Activated CD8-positive, alpha-beta T cell treated with anti-CD3 and anti-CD28 coated beads, Interleukin-2, amount 10 ng/mL, durations not matched to agents 7 days and 5 days (primary cell): Measurements from ENCODE around the gene GABRG3. TPM values are rescaled to one million over a fixed set of nuclear protein-coding genes. Genes with fewer than 3 reads are reported as not detected.
"Not testable (repeated sequence)": the region's sequence is repeated elsewhere in the genome, so short reads cannot be mapped to it uniquely, and the experiment has no call there.

Experiments used
- ATAC-seq: fragments of 150-1000 bp; cut with Tn5 transposase; one replicate; pipeline ENCODE4 v1.10.0; 2021; ENCODE audit warnings: moderate library complexity
- CTCF ChIA-PET: fragments of 350-600 bp; sonication (Branson Sonifier 250); formaldehyde crosslinking; loops from one replicate; lab custom pipeline; 2021; ENCODE audit warnings: antibody characterized with exemption; lab: Charles Lee
- POLR2A ChIA-PET: fragments of 350-600 bp; sonication (Branson Sonifier 250); formaldehyde crosslinking; loops from one replicate; lab custom pipeline; 2021; ENCODE audit warnings: antibody characterized with exemption; lab: Charles Lee
- DNase-seq: peaks from one replicate; pipeline ENCODE4 v3.0.0-alpha.2; 2020
- H3K27ac Mint-ChIP-seq: one replicate; pipeline ENCODE4 v1.8.0; 2021; ENCODE audit warnings: mild to moderate bottlenecking, mixed read lengths
- H3K27me3 Mint-ChIP-seq: one replicate; pipeline ENCODE4 v1.8.0; 2021; ENCODE audit warnings: low read depth, mixed read lengths
- H3K36me3 Mint-ChIP-seq: one replicate; pipeline ENCODE4 v1.8.0; 2021; ENCODE audit warnings: low read depth, mixed read lengths
- H3K4me1 Mint-ChIP-seq: one replicate; pipeline ENCODE4 v1.8.0; 2021; ENCODE audit warnings: low read depth, mixed read lengths
- H3K4me3 Mint-ChIP-seq: one replicate; pipeline ENCODE4 v1.8.0; 2021; ENCODE audit warnings: mild to moderate bottlenecking, mixed read lengths
- H3K9me3 Mint-ChIP-seq: one replicate; pipeline ENCODE4 v1.8.0; 2022; ENCODE audit warnings: mixed read lengths; ENCODE audit not compliant: insufficient read depth
- total RNA-seq, 2 experiments: library from RNA; stranded (reverse); gene quantifications; one replicate each; pipeline ENCODE4 v1.2.3, GENCODE V29; 2021

GABRG3 gene
- total RNA-seq, 2 experiments from 2014 or later = not detected

DNA sequence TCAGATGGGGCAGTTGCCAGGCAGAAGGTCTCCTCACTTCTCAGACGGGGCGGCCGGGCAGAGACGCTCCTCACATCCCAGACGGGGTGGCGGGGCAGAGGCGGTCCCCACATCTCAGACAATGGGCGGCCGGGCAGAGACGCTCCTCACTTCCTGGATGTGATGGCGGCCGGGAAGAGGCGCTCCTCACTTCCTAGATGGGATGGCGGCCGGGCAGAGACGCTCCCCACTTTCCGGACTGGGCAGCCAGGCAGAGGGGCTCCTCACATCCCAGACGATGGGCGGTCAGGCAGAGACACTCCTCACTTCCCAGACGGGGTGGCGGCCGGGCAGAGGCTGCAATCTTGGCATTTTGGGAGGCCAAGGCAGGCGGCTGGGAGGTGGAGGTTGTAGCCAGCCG lies 33.2 kb downstream of the GABRG3 start:
- H3K9me3 Mint-ChIP-seq, CTCF ChIA-PET, H3K4me1 Mint-ChIP-seq, H3K4me3 Mint-ChIP-seq, POLR2A ChIA-PET, H3K27me3 Mint-ChIP-seq, H3K36me3 Mint-ChIP-seq, ATAC-seq, DNase-seq, H3K27ac Mint-ChIP-seq: not testable (repeated sequence)

DNA sequence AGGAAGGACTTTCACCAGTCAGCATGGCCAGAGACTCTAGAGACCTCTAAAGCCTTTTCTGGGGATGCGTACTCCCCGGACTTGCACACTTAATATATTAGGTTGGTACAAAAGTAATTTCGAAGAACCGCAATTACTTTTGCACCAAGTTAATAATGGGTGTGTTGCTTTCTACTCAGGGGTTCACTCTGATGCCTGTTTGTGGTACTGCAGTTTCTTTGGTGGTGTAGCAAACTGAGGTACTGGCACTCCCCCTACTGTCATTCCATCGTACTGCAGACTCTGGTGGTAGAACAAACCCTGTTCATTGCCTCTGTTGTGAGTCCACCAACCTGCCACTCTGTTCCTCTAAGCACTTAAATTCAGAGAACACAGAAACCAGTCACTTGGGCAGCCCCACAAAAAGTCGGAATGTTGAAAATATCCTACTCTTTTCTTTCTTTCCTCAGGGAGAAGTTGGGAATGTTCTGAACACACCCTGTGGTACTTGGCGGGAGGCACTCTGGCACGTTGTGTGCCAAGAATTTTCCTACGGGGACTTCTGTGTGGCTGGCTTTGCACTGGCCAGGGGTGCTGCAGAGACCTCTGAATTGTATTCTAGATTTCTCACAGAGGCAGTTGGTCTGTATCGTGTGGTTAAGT lies 46.3 kb downstream of the GABRG3 start:
- no peaks in the 10 kb centered on the region for H3K4me1 Mint-ChIP-seq
- CTCF ChIA-PET = interaction anchor here (1.6 kb wide), 1 partner anchor 126 kb away, joined by 10 read pairs; no protein-coding TSS in a partner anchor
- no peak overlapping the region for H3K4me3 Mint-ChIP-seq
- H3K36me3 Mint-ChIP-seq = no peaks in the 10 kb centered on the region
- ATAC-seq (no peak), DNase-seq (peak; percentile 60)
- no peaks in the 10 kb centered on the region for H3K27me3 Mint-ChIP-seq
- H3K9me3 Mint-ChIP-seq = no peaks in the 10 kb centered on the region
- POLR2A ChIA-PET = no interaction called here
- H3K27ac Mint-ChIP-seq = no peak overlapping the region

DNA sequence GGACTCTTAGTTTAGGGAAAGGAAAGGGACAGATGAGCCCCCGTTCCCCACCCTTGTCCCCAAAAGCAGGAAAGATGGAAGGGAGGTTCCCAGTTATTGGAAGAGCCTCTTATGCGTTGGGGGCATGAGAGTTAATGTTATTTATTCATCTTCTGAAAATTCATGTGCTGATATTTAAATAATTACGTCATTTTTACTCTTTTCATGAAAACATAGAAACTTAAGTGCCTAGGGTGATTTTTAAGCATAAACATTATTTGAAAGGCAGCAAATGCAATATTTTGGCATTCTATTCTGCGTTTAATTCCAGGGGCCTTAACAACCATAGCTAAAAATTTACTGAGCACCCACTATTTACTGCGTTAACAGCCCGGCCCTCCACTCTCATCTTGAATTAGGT lies 48.7 kb downstream of the GABRG3 start:
- Mint-ChIP-seq H3K27ac (no peak overlapping the region), H3K36me3 (no peaks in the 10 kb centered on the region), H3K9me3 (no peaks in the 10 kb centered on the region), H3K4me3 (no peak overlapping the region), H3K27me3 (no peaks in the 10 kb centered on the region), H3K4me1 (no peaks in the 10 kb centered on the region)
- DNase-seq (no peak), ATAC-seq (no peak)
- ChIA-PET POLR2A (no interaction called here), CTCF (no interaction called here)

DNA sequence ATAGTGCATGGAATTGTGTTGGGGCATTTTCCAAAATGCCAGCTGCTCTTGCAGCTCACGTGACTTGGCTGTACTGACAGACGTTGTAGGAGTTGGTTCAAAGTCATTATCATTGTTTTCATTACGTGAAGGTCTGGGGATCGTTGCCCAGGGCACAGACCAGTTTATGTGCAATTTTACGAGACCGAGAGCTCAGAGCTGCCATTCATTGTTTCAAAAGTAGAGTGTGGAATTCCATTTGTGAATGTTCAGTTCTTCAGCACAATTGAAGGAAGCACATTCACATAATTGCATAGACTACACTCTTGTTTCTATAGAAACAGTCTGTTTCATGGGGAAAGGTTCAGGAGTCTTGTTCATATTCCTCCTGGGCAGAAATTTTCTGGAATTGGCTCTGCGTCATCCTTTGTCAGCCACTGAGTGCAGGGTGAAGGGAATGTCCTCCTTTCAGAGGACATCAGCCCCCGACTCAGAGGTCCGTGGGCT lies 54.5 kb downstream of the GABRG3 start:
- POLR2A ChIA-PET = no interaction called here

DNA sequence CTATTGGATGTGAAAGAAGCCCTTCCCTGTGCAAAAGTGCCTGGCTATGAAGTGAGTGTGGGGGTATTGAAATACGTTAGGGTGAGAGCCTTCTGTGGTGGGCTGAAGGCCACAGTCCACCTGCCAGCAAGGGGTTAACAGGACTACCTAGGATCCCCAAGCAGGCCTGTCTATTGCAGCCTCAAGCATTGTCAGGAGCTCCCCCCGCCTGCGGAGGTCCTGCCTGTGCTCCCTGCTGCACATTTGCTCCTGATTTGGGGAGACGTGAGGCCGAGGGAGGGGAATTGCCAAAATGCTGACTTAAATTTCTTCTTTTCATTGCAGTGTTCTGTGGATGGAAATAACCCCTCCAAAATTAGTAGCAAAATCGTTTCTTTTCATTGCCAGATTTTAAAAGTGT lies 56.2 kb downstream of the GABRG3 start:
- H3K36me3 Mint-ChIP-seq = no peaks in the 10 kb centered on the region
- ChIA-PET CTCF (no interaction called here), POLR2A (no interaction called here)
- ATAC-seq = no peak
- H3K4me3 Mint-ChIP-seq = no peak overlapping the region
- no peaks in the 10 kb centered on the region for H3K9me3 Mint-ChIP-seq
- H3K4me1 Mint-ChIP-seq = no peaks in the 10 kb centered on the region
- no peak overlapping the region for H3K27ac Mint-ChIP-seq
- H3K27me3 Mint-ChIP-seq = no peaks in the 10 kb centered on the region
- no peak for DNase-seq

More for the DNA sequence above, 54.5 kb downstream of the GABRG3 start:
- Mint-ChIP-seq H3K4me1 (no peaks in the 10 kb centered on the region), H3K27me3 (no peaks in the 10 kb centered on the region), H3K9me3 (no peaks in the 10 kb centered on the region), H3K4me3 (no peak overlapping the region), H3K27ac (no peak overlapping the region), H3K36me3 (no peaks in the 10 kb centered on the region)
- DNase-seq (no peak), ATAC-seq (no peak)
- CTCF ChIA-PET = no interaction called here

DNA sequence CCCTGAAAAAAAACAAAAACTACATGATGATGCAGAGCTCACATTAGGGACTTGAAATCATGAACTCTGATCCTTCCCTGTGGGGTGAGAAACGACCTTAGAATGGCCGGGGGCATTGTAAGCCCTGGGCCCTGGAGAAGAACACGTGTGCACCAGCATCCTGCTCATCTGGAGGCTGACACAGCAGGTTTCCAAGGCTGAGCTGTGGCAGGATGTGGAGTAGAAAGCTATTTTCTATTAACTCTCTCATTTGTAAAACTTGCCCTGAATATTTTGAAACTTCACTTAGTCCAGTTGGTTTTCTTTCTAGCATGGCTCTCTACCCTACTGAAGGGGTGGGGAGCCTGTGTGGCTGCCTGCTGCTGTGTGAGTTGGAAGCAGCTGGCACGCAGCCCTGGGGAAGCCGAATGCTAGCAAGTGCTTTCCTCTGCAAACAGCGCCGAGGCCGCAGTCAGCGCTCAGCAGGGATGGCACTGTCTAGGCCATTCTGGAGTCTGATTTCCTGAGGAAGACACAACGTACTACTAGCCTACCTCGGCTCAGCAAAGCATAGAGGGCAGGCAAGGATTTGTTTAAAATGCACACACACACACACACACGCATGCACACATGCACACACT lies 58.0 kb downstream of the GABRG3 start:
- H3K27me3 Mint-ChIP-seq = no peaks in the 10 kb centered on the region
- DNase-seq (no peak), ATAC-seq (no peak)
- H3K36me3 Mint-ChIP-seq = no peaks in the 10 kb centered on the region
- H3K27ac Mint-ChIP-seq = no peak overlapping the region
- H3K4me1 Mint-ChIP-seq = no peaks in the 10 kb centered on the region
- H3K9me3 Mint-ChIP-seq = no peaks in the 10 kb centered on the region
- no peak overlapping the region for H3K4me3 Mint-ChIP-seq
- CTCF ChIA-PET = no interaction called here
- POLR2A ChIA-PET = no interaction called here

DNA sequence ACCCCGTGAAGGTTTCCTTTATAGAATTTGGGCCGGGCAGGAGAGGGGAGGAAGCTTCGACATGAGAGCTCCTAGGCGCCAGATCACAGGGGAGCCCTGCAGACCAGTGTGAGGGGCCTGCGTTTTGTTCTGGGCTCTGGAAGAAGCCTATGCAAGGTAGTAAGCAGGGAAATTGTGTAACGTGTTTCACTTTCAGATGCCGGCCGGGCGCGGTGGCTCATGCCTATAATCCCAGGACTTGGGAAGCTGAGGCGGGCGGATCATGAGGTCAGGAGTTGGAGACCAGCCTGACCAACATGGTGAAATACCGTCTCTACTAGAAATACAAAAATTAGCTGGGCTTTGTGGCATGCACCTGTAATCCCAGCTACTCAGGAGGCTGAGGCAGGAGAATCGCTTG lies 65.2 kb downstream of the GABRG3 start:
- DNase-seq = no peak
- POLR2A ChIA-PET = no interaction called here
- H3K27me3 Mint-ChIP-seq = no peaks in the 10 kb centered on the region
- no peak for ATAC-seq
- no peak overlapping the region for H3K4me3 Mint-ChIP-seq
- no peaks in the 10 kb centered on the region for H3K36me3 Mint-ChIP-seq
- H3K4me1 Mint-ChIP-seq = no peaks in the 10 kb centered on the region
- H3K9me3 Mint-ChIP-seq = no peaks in the 10 kb centered on the region
- CTCF ChIA-PET = no interaction called here
- H3K27ac Mint-ChIP-seq = no peak overlapping the region

DNA sequence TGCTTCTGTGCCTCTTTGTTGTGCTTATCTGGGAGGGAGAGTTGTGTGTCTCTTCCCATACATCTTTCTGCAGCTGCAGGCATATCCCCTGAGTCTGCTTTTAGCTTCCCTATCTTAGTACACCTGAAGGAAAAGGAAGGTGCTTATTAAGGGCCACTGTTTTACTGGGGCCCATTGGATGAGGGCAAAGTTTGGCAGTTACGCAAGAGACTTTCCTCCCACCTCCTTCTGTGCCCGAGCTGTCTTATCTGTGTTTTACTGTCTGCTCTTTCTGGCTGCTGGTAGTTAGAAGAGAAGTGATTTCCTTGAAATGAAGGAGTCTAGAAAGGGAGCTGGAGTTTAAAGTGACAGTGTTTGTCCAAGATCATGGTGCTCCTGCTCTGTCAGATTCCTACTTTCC lies 66.5 kb downstream of the GABRG3 start:
- no peaks in the 10 kb centered on the region for H3K9me3 Mint-ChIP-seq
- ChIA-PET POLR2A (no interaction called here), CTCF (no interaction called here)
- DNase-seq (no peak), ATAC-seq (no peak)
- no peaks in the 10 kb centered on the region for H3K36me3 Mint-ChIP-seq
- no peaks in the 10 kb centered on the region for H3K27me3 Mint-ChIP-seq
- H3K4me3 Mint-ChIP-seq = no peak overlapping the region
- no peak overlapping the region for H3K27ac Mint-ChIP-seq
- no peaks in the 10 kb centered on the region for H3K4me1 Mint-ChIP-seq

DNA sequence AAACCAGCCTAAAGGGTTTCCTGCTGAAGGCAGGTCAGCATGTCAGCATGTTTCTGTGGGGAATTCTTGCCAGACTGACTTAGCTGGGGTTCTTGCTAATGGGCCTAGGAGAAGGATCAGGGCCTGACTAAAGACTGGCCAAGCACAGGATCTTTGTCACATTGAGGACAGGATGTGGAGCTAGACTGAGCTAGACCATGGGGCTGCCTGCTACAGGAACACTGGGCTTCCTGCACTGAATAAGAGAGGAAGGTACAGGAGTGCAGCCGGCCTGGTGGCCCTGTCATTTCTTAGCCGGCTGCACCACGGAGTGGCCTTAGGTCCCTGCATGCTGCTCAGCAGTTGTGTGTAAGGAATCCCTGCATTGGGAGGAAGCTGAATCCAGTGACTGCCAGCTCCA lies 68.2 kb downstream of the GABRG3 start:
- DNase-seq = no peak
- no peak overlapping the region for H3K27ac Mint-ChIP-seq
- no peaks in the 10 kb centered on the region for H3K9me3 Mint-ChIP-seq
- no peak overlapping the region for H3K4me3 Mint-ChIP-seq
- CTCF ChIA-PET = no interaction called here
- no peaks in the 10 kb centered on the region for H3K36me3 Mint-ChIP-seq
- POLR2A ChIA-PET = no interaction called here
- H3K27me3 Mint-ChIP-seq = no peaks in the 10 kb centered on the region
- H3K4me1 Mint-ChIP-seq = no peaks in the 10 kb centered on the region
- no peak for ATAC-seq

DNA sequence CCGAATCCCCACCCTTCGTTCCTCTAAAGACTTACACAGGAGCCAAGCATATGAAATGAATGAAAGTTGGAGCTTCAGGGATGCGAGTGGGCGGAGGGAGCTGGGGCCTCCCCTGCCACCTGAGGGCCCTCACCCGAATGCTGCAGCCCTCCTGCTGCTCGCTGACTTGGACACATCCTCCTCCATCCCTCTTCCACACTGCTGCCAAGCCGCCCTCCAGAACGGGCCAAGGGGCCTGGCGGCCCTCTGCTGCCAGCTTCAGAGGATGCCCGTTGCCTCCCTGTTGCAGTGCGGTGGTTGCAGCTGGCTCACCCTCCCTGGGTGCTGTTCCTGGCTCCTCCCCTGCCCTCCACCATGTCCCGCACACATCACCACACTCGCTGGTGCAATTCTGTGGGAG lies 71.2 kb downstream of the GABRG3 start:
- DNase-seq = no peak
- ChIA-PET CTCF (no interaction called here), POLR2A (no interaction called here)
- no peak for ATAC-seq
- H3K4me3 Mint-ChIP-seq = no peak overlapping the region
- no peaks in the 10 kb centered on the region for H3K4me1 Mint-ChIP-seq
- H3K9me3 Mint-ChIP-seq = no peaks in the 10 kb centered on the region
- H3K27ac Mint-ChIP-seq = no peak overlapping the region
- no peaks in the 10 kb centered on the region for H3K36me3 Mint-ChIP-seq
- no peaks in the 10 kb centered on the region for H3K27me3 Mint-ChIP-seq

DNA sequence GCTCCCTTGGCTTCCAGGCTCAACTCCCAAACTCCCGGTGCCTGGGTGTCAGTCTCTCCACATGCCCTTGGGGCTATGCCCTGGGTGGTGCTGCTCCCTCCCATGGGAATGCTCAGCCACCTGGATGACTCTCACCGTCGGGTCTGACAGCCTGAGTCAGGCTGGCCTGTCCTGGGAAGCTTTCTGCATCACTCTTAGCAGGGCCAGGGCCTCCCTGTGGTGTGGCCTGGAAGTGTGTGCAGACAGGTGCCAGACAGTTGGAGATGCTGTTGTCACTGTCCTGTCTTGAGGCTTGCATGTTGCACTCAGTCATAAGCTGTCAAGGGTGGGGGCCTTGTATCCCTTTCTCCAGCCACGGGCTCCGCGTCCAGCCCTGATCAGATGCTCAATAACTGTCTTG lies 71.7 kb downstream of the GABRG3 start:
- CTCF ChIA-PET = no interaction called here
- no peaks in the 10 kb centered on the region for H3K9me3 Mint-ChIP-seq
- no peaks in the 10 kb centered on the region for H3K36me3 Mint-ChIP-seq

DNA sequence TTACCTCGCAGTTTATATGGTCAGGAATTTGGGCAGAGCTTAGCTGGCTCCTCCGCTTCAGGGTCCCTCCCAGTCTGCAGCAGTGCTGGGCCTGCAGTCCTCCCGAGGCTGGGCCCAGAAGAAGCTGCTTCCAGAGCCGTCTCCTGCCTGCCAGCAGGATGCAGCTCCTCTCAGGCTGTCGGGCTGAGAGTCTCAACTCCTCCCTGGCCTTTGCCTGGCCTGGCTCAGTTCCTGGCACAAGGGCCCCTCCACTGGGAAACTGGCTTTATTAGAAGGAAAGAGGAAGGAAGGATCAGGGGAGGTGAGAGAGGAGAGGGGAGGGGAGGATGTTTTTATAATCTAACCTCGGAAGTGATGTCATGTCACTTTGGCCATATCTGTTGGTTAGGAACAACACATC lies 72.8 kb downstream of the GABRG3 start:
- no peaks in the 10 kb centered on the region for H3K4me1 Mint-ChIP-seq
- no peak overlapping the region for H3K4me3 Mint-ChIP-seq
- ATAC-seq (no peak), DNase-seq (no peak)
- ChIA-PET POLR2A (no interaction called here), CTCF (no interaction called here)
- H3K36me3 Mint-ChIP-seq = no peaks in the 10 kb centered on the region
- no peaks in the 10 kb centered on the region for H3K27me3 Mint-ChIP-seq
- H3K9me3 Mint-ChIP-seq = no peaks in the 10 kb centered on the region
- no peak overlapping the region for H3K27ac Mint-ChIP-seq

More for the DNA sequence above, 71.7 kb downstream of the GABRG3 start:
- Mint-ChIP-seq H3K27me3 (no peaks in the 10 kb centered on the region), H3K4me1 (no peaks in the 10 kb centered on the region), H3K27ac (no peak overlapping the region), H3K4me3 (no peak overlapping the region)
- DNase-seq (no peak), ATAC-seq (no peak)
- POLR2A ChIA-PET = no interaction called here
